ENCODE results near the gene PRDM8.
"Not testable (repeated sequence)": the region's sequence is repeated elsewhere in the genome, so short reads cannot be mapped to it uniquely, and the experiment has no call there.

The PRDM8 gene

GRCh38 chr4:80196922-80197573 is at the start of gene PRDM8:
PRDM8 (plus strand) TSS chr4:80197503; CDS start chr4:80200081, 2,578 bp downstream.
- ATAC-seq: peak in 1 of 2 donors; percentile 12

- no peak for ATAC-seq
Measured at GRCh38 chr4:80150387-80151180, 46.7 kb upstream of the PRDM8 start.

GRCh38 chr4:80151981-80152380 is 45.3 kb upstream of the PRDM8 start:
- ATAC-seq: no peak

GRCh38 chr4:80153874-80154544 is 43.3 kb upstream of the PRDM8 start:
- ATAC-seq: peak; percentile 87 to 93

- peak; percentile 26 to 30 for ATAC-seq
Measured at GRCh38 chr4:80154545-80154933, 42.8 kb upstream of the PRDM8 start.

GRCh38 chr4:80155316-80155982 is 41.9 kb upstream of the PRDM8 start:
- ATAC-seq: no peak

- no peak for ATAC-seq
Measured at GRCh38 chr4:80156410-80156809, 40.9 kb upstream of the PRDM8 start.

GRCh38 chr4:80161413-80162058 is 35.8 kb upstream of the PRDM8 start:
- ATAC-seq: no peak

GRCh38 chr4:80162418-80162817 is 34.9 kb upstream of the PRDM8 start:
- no peak for ATAC-seq

GRCh38 chr4:80165855-80166254 is 31.4 kb upstream of the PRDM8 start:
- no peak for ATAC-seq

- peak; percentile 14 to 47 for ATAC-seq
Measured at GRCh38 chr4:80171251-80171650, 26.1 kb upstream of the PRDM8 start.

- ATAC-seq: peak; percentile 7 to 8
Measured at GRCh38 chr4:80171656-80172055, 25.6 kb upstream of the PRDM8 start.

GRCh38 chr4:80172203-80172602 is 25.1 kb upstream of the PRDM8 start:
- peak; percentile 47 to 56 for ATAC-seq

- peak; percentile 89 to 93 for ATAC-seq
Measured at GRCh38 chr4:80173401-80173800, 23.9 kb upstream of the PRDM8 start.

- ATAC-seq: peak in 1 of 2 donors; percentile 7
Measured at GRCh38 chr4:80173841-80174240, 23.5 kb upstream of the PRDM8 start.

- ATAC-seq: not testable (repeated sequence)
Measured at GRCh38 chr4:80177793-80178192, 19.5 kb upstream of the PRDM8 start.

GRCh38 chr4:80178964-80179363 is 18.3 kb upstream of the PRDM8 start:
- ATAC-seq: no peak

- ATAC-seq: no peak
Measured at GRCh38 chr4:80179637-80180161, 17.6 kb upstream of the PRDM8 start.

GRCh38 chr4:80180743-80181142 is 16.6 kb upstream of the PRDM8 start:
- ATAC-seq: peak; percentile 61 to 63

- ATAC-seq: peak; percentile 36 to 48
Measured at GRCh38 chr4:80182237-80182866, 15.0 kb upstream of the PRDM8 start.

GRCh38 chr4:80183250-80184052 is 13.9 kb upstream of the PRDM8 start:
- peak; percentile 22 for ATAC-seq
